GM12878 (cell line): Measurements from ENCODE around the gene ZNF568. TPM values are rescaled to one million over a fixed set of nuclear protein-coding genes. Genes with fewer than 3 reads are reported as not detected.

Source experiments
- ATAC-seq: fragments of 200-7000 bp; cut with Tn5 transposase; 3 replicates; pipeline ENCODE4 v1.9.1; 2020; ENCODE audit warnings: mild to moderate bottlenecking, moderate library complexity
- BruUV-seq: library from RNA; stranded (reverse); fragments of 400-500 nt; replicated peaks from 2 replicates; lab custom pipeline; 2021; lab: Mats Ljungman, UMichigan
- CTCF ChIA-PET: fragments of 300-600 bp; sonication (Branson Sonifier 250); formaldehyde crosslinking; extraction: SDS; loops from one replicate; lab custom pipeline; 2021; ENCODE audit warnings: inconsistent platforms; lab: Yijun Ruan, JAX
- POLR2A ChIA-PET: fragments of 350-600 bp; formaldehyde crosslinking; extraction: SDS; loops from one replicate; lab custom pipeline; 2021; ENCODE audit warnings: inconsistent platforms; lab: Charles Lee
- RAD21 ChIA-PET: fragments of 300-600 bp; sonication (Branson Sonifier 250); formaldehyde crosslinking; loops from one replicate; lab custom pipeline; 2023; ENCODE audit warnings: antibody characterized with exemption; ENCODE audit not compliant: unreplicated experiment; lab: Charles Lee
- SMC1A ChIA-PET: fragments of 300-600 bp; sonication (Branson Sonifier 250); formaldehyde crosslinking; loops from one replicate; lab custom pipeline; 2023; ENCODE audit not compliant: unreplicated experiment, uncharacterized antibody; lab: Charles Lee
- DNase-seq: peaks from one replicate; pipeline ENCODE4 v3.0.0-alpha.2; 2011; ENCODE audit warnings: low read depth, low spot score
- FAIRE-seq: peaks from 3 replicates; lab custom pipeline; 2011; peaks lifted over from hg19 to GRCh38; lab: Jason Lieb, UNC
- H2AFZ ChIP-seq: 2 replicates; pipeline ENCODE4 v1.6.0; 2011; ENCODE audit warnings: low read depth, low read length, control low read depth; ENCODE audit not compliant: control insufficient read depth
- H3K27ac ChIP-seq: 2 replicates; pipeline ENCODE4 v1.5.1; 2011; ENCODE audit warnings: control low read depth; ENCODE audit not compliant: control insufficient read depth, insufficient read depth
- H3K27me3 ChIP-seq, 2 experiments: replicated peaks in 1 of 2; 2 replicates each; pipeline versions ENCODE4 v1.6.0 to v1.6.1; 2011; ENCODE audit warnings: low read length in 1 of 2; ENCODE audit not compliant: control insufficient read depth in 2 of 2, insufficient read depth in 2 of 2
- H3K36me3 ChIP-seq, 2 experiments: 2 replicates each; pipeline ENCODE4 v1.5.1; 2011; ENCODE audit warnings: low read length in 1 of 2; ENCODE audit not compliant: control insufficient read depth in 2 of 2, insufficient read depth in 2 of 2
- H3K4me1 ChIP-seq: 2 replicates; pipeline ENCODE4 v1.6.1; 2011; ENCODE audit warnings: mild to moderate bottlenecking, low read length, moderate library complexity, mixed read lengths; ENCODE audit not compliant: control insufficient read depth, insufficient read depth
- H3K4me2 ChIP-seq: 2 replicates; pipeline ENCODE4 v1.6.0; 2011; ENCODE audit warnings: control low read depth; ENCODE audit not compliant: control insufficient read depth, insufficient read depth
- H3K4me3 ChIP-seq: fragments of 200-600 bp; sonication (generic); 2 replicates; pipeline ENCODE4 v1.5.1; 2016
- H3K79me2 ChIP-seq: 2 replicates; pipeline ENCODE4 v1.6.0; 2011; ENCODE audit warnings: low read length; ENCODE audit not compliant: control insufficient read depth, insufficient read depth
- H3K9ac ChIP-seq: 2 replicates; pipeline ENCODE4 v1.8.0; 2011; ENCODE audit warnings: low read length, control low read depth, mixed read lengths; ENCODE audit not compliant: control insufficient read depth, insufficient read depth
- H3K9me3 ChIP-seq: replicated peaks from 3 replicates; pipeline ENCODE4 v1.5.1; 2011; ENCODE audit warnings: mild to moderate bottlenecking, low read length; ENCODE audit not compliant: control insufficient read depth, insufficient read depth
- H4K20me1 ChIP-seq: 2 replicates; pipeline ENCODE4 v1.6.0; 2011; ENCODE audit not compliant: control insufficient read depth, insufficient read depth
- BCL3 ChIP-seq: IDR thresholded peaks from 2 replicates; pipeline ENCODE4 v1.6.1; 2011; ENCODE audit warnings: borderline replicate concordance, low read depth, mild to moderate bottlenecking, moderate library complexity, low read length; ENCODE audit not compliant: insufficient read depth, poor library complexity, severe bottlenecking
- BHLHE40 ChIP-seq, 2 experiments: fragments of 450-650 bp in 1 of 2; IDR thresholded peaks; 2 replicates each; pipeline ENCODE4 v1.6.1; 2011 to 2017; ENCODE audit warnings: low read depth in 2 of 2, borderline replicate concordance in 1 of 2, improper control_type of control experiment in 1 of 2, low read length in 1 of 2, mild to moderate bottlenecking in 1 of 2
- GABPA ChIP-seq: IDR thresholded peaks from 2 replicates; pipeline ENCODE4 v1.6.1; 2014; ENCODE audit warnings: antibody characterized with exemption, low read depth, mild to moderate bottlenecking, inconsistent platforms
- JUNB ChIP-seq: IDR thresholded peaks from 2 replicates; pipeline ENCODE4 v1.6.1; 2016; ENCODE audit warnings: antibody characterized with exemption, mild to moderate bottlenecking
- NKRF ChIP-seq: fragments of 450-650 bp; conservative IDR thresholded peaks from 2 replicates; pipeline ENCODE4 v1.6.1; 2017; ENCODE audit warnings: mild to moderate bottlenecking, moderate library complexity
- NR2F1 ChIP-seq: fragments of 450-650 bp; conservative IDR thresholded peaks from 2 replicates; pipeline ENCODE4 v1.6.1; 2017; ENCODE audit warnings: mild to moderate bottlenecking
- POLR2AphosphoS2 ChIP-seq: IDR thresholded peaks from 2 replicates; pipeline ENCODE4 v1.6.1; 2011; ENCODE audit warnings: low read depth, mild to moderate bottlenecking, low read length, improper control_type of control experiment, moderate library complexity
- REST ChIP-seq: IDR thresholded peaks from 2 replicates; pipeline ENCODE4 v1.6.1; 2012; ENCODE audit warnings: mild to moderate bottlenecking, low read depth, low read length
- SP1 ChIP-seq: IDR thresholded peaks from one replicate; pipeline ENCODE4 v1.6.1; 2011; ENCODE audit warnings: low read depth, low read length
- TARDBP ChIP-seq: IDR thresholded peaks from 2 replicates; pipeline ENCODE4 v1.6.1; 2016; ENCODE audit warnings: borderline replicate concordance
- TBL1XR1 ChIP-seq: IDR thresholded peaks from 2 replicates; pipeline ENCODE4 v1.6.1; 2012; ENCODE audit warnings: low read depth, low read length, improper control_type of control experiment
- ZSCAN29 ChIP-seq: fragments of 450-650 bp; IDR thresholded peaks from 2 replicates; pipeline ENCODE4 v1.6.1; 2017; ENCODE audit warnings: mild to moderate bottlenecking, moderate library complexity
- WGBS: methylation state at CpG from one replicate; pipeline ENCODE4 v1.1.6; 2016; ENCODE audit warnings: low lambda C conversion rate; ENCODE audit not compliant: insufficient replicate concordance, insufficient coverage; ENCODE audit errors: missing lambda C conversion rate; 5-methylcytosine and 5-hydroxymethylcytosine counted together
- in situ Hi-C: fragments of 300-500 bp; cut with MboI; formaldehyde crosslinking; loops from 9 replicates; pipeline ENCODE4 v1.14.3; 2018; ENCODE audit warnings: mixed read lengths
- intact Hi-C: fragments of 100-400 bp; cut with micrococcal nuclease; formaldehyde crosslinking; loops from one replicate; pipeline ENCODE4 v1.14.2; 2022; ENCODE audit not compliant: unreplicated experiment
- polyA plus RNA-seq, 11 experiments: library from polyadenylated mRNA; depleted of rRNA in 4 of 11; unstranded in 6 of 11; stranded (reverse) in 5 of 11; fragments of >200 nt; fragmentation: Nextera tagmentation in 4 of 11; fragmentation: Illumina TruSeq in 1 of 11; extraction: Ambion mirVana in 4 of 11; extraction: Trizol in 1 of 11; gene quantifications; 1 replicate in 1 of 11; 2 replicates in 10 of 11; pipeline versions ENCODE4 v1.2.1 to v1.2.3, GENCODE V29; 2011 to 2016; ENCODE audit warnings: inconsistent platforms in 2 of 11, missing spikeins in 2 of 11, low read depth in 1 of 11
- total RNA-seq, 4 experiments: library from RNA; depleted of rRNA in 3 of 4; stranded (reverse); fragments of >200 nt in 3 of 4; fragmentation: Illumina TruSeq in 1 of 4; extraction: Trizol in 1 of 4; gene quantifications; 2 replicates each; pipeline versions ENCODE4 v1.2.1 to v1.2.3, GENCODE V29; 2013 to 2021
- TF ChIP-seq, protein P1 (sequence below): fragments of 450-650 bp; IDR thresholded peaks from 2 replicates; pipeline ENCODE4 v1.6.1; 2017; ENCODE audit warnings: mild to moderate bottlenecking

The ZNF568 gene
- total and polyA plus RNA-seq, 10 of the 15 experiments (the other 5 are each of a cell fraction or from before 2014, with no cell fraction given): 0.16 to 0.77 (median 0.27) TPM

DNA sequence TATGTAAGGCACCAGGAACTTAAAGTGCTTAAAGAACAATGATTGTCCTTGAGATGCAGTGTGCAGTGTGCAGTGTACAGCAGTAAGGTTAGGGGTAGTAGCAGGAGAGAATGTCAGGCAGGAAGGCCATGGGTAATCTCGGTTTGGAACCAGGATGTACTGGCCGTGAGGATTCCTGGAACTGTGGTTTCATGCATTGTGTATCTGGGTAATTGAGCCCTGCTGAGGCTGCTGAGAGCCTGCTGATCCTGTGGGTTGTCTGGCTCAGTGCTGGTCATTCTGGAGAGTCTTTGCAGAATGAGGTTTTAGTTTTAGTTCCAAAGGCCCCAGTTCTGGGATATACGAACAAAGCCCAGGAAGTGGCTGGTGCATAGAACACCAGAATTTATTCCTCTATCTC is 71.0 kb downstream of the ZNF568 start:
- Histone ChIP-seq H3K4me3 (no peak overlapping the region), H3K27me3 (no peaks in the 10 kb centered on the region), H3K9me3 (no peaks in the 10 kb centered on the region; the same call in 1 of the 3 replicates), H3K79me2 (no peaks in the 10 kb centered on the region), H3K36me3 (no peaks in the 10 kb centered on the region), H2AFZ (no peak overlapping the region), H3K4me1 (no peaks in the 10 kb centered on the region), H3K4me2 (no peak overlapping the region), H3K27ac (no peak overlapping the region), H4K20me1 (no peaks in the 10 kb centered on the region), H3K9ac (no peak overlapping the region)
- CTCF ChIA-PET: no interaction called here
- 16% methylated on average over 3 of the region's 3 CpGs for WGBS
- no peak for DNase-seq
- BruUV-seq: no TSS peak
- FAIRE-seq: no peak
- no peak for TF ChIP-seq ZSCAN29
- TF ChIP-seq TARDBP: no peak
- no peak for TF ChIP-seq NKRF
- TF ChIP-seq GABPA: no peak
- TF ChIP-seq BCL3: no peak
- TF ChIP-seq POLR2AphosphoS2: no peak
- TF ChIP-seq BHLHE40 (IDR thresholded peaks at IDR 0.05; ENCODE audit: borderline replicate concordance in 1 of 2, low read depth in 2 of 2, low read length in 1 of 2): no peak
- TF ChIP-seq JUNB: no peak
- no peak for TF ChIP-seq SP1
- TF ChIP-seq NR2F1: no peak
- TF ChIP-seq, protein P1, sequence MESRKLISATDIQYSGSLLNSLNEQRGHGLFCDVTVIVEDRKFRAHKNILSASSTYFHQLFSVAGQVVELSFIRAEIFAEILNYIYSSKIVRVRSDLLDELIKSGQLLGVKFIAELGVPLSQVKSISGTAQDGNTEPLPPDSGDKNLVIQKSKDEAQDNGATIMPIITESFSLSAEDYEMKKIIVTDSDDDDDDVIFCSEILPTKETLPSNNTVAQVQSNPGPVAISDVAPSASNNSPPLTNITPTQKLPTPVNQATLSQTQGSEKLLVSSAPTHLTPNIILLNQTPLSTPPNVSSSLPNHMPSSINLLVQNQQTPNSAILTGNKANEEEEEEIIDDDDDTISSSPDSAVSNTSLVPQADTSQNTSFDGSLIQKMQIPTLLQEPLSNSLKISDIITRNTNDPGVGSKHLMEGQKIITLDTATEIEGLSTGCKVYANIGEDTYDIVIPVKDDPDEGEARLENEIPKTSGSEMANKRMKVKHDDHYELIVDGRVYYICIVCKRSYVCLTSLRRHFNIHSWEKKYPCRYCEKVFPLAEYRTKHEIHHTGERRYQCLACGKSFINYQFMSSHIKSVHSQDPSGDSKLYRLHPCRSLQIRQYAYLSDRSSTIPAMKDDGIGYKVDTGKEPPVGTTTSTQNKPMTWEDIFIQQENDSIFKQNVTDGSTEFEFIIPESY: no peak
- no peak for TF ChIP-seq REST
- no peak for TF ChIP-seq TBL1XR1
- POLR2A ChIA-PET: no interaction called here
- ATAC-seq: no peak
- SMC1A ChIA-PET: no interaction called here
- intact Hi-C loops (no loop called here), in situ Hi-C loops (no loop called here)
- RAD21 ChIA-PET: interaction anchor here (0.6 kb wide), 1 partner anchor 230 kb away, joined by 3 read pairs; no protein-coding TSS in a partner anchor
